GM18907 (cell line): ENCODE measurements around the gene TJP2.

Source experiments
- ATAC-seq: cut with Tn5 transposase; IDR thresholded peaks from one replicate; pipeline ENCODE4 v1.9.1; 2021; ENCODE audit warnings: mild to moderate bottlenecking, moderate library complexity; ENCODE audit not compliant: unreplicated experiment

TJP2 gene

DNA sequence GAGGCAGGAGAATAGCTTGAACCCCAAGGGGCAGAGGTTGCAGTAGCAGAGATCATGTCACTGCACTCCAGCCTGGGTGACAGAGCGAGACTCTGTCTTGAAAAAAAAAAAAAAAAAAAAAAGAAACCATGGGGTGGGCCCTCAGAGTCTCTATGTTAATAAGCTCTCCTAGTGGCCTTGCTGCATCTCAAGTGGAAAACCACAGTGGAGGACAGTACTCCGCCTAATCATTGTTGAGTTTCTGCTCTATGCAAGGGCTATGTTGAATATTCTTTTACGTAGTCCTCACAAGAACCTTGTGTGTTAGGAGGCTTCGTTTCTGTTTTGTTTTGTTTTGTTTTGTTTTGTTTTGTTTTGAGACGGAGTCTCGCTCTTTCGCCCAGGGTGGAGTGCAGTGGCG is 48.9 kb downstream of the TJP2 start:
- ATAC-seq, result no peak

GRCh38 chr9:69223605-69224004 is 49.5 kb downstream of the TJP2 start:
- peak; percentile 57 for ATAC-seq

DNA sequence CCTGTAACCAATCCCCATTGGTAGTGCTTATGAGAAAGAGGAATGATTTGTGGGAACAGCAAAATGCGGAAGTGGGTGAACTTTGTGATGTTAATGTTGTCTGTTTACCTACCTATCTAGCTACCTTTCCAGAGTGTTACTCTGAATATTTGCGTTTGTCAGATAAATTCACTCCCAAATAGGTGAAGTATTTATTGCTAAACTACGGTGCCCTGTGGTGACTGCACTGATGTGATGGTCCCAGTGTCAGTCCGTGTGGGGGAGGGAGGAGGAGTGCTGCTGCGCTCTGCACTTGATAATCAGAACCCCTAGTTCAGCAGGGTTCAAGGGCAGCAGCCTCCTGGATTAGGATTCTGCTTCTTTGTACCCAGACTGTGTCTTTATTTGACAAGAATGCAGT is 55.3 kb downstream of the TJP2 start:
- ATAC-seq, result no peak

DNA sequence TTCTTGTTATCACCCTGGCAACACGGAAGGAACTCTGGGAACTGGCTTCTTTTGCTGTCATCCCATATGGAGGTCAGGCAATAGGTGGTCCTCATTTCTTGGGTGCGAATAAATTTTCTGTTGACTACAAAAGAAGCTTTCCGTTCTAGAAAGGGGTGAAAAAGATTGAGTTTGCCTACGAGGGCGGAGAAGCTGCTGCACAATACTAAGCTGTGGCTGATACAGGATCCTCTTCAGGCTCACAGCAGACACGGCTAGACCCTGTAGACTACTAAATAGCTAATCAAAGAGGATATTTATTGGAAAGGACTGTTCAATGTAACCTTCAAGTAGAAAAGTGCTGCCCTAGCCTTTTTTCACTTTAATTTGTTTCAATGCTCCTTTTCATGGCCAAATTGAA is 58.1 kb downstream of the TJP2 start:
- ATAC-seq, result no peak

- ATAC-seq, result no peak
These were observed 60.6 kb downstream of the TJP2 start for GRCh38 chr9:69234683-69235082.

GRCh38 chr9:69236188-69236587 is 62.1 kb downstream of the TJP2 start:
- ATAC-seq, result no peak

- no peak for ATAC-seq
These were observed 63.7 kb downstream of the TJP2 start for GRCh38 chr9:69237702-69238295.

DNA sequence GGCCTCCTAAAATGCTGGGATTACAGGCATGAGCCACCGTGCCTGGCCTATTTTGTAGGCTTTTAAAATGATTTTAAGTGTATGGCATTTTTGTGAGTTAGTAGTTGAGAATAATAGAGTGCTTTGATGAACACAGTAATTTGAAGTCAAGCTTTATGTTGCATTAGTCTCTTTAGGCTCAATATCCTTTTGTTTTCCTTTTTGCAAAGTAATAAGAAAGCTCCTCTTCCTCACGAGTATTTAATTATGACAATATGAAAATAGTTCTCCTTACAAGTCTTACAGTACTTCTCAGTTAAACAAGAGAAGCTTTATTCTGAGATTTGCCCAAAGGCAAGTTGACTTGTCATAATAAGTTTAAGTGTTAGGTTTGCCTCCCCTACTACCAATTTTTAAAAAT is 69.0 kb downstream of the TJP2 start:
- ATAC-seq, result no peak

- no peak for ATAC-seq
These were observed 72.6 kb downstream of the TJP2 start for GRCh38 chr9:69246629-69247028.

DNA sequence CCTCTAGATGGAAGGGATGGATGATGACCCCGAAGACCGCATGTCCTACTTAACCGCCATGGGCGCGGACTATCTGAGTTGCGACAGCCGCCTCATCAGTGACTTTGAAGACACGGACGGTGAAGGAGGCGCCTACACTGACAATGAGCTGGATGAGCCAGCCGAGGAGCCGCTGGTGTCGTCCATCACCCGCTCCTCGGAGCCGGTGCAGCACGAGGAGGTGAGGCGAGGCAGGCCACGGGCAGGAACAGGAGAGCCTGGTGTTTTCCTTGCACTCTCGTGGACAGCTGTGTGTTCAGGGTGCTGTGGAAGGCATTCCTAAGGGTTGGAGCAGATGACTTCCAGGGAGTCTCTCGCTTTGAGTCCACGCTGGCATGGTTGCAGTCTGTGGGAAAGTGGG is 73.9 kb downstream of the TJP2 start:
- no peak for ATAC-seq

GRCh38 chr9:69249337-69249736 is 75.3 kb downstream of the TJP2 start:
- ATAC-seq, result no peak

- no peak for ATAC-seq
These were observed 76.6 kb downstream of the TJP2 start for GRCh38 chr9:69250681-69251080.

GRCh38 chr9:69252436-69252835 is 78.4 kb downstream of the TJP2 start:
- ATAC-seq, result no peak

DNA sequence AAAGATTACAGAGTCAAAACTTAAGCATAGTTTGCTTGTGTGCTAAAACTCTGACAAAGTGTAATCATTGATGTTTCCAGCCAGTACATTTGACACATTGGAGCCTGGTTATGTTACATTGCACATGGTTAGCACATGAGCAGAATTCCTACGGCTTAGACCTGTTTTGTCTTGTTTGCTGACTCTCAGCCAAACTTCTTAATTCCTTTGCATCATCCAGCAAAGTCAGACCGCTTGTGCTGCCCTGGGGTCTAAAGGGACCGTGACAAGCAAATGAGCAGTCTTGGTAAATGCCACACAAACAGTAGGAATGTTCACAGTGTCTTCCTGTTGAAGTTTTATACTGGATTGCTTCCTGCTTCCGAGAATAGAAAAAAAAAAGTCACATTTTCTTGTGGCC is 79.0 kb downstream of the TJP2 start:
- no peak for ATAC-seq

DNA sequence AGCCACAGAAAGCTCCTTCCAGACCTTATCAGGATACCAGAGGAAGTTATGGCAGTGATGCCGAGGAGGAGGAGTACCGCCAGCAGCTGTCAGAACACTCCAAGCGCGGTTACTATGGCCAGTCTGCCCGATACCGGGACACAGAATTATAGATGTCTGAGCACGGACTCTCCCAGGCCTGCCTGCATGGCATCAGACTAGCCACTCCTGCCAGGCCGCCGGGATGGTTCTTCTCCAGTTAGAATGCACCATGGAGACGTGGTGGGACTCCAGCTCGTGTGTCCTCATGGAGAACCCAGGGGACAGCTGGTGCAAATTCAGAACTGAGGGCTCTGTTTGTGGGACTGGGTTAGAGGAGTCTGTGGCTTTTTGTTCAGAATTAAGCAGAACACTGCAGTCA is 80.1 kb downstream of the TJP2 start:
- ATAC-seq, result no peak

DNA sequence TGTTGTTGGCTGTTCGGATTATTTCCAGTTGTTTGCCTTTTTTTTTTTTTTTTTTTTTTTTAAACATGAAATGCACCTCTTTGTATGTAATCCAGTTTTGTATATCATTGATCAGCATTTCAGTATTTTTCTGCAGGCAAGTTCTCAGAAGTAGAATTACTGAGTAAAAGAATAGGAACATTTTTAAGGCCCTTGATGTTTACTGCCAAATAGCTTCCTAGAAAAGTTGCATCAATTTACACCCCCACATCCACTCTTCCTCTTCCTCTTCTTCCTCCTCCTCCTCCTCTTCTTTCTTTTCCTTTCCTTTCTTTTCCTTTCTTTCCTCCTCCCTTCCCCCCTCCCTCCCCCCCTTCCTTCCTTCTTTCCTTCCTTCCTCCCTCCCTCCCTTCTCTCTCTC is 81.5 kb downstream of the TJP2 start:
- ATAC-seq, result no peak

GRCh38 chr9:69258551-69258950 is 84.5 kb downstream of the TJP2 start:
- no peak for ATAC-seq

- no peak for ATAC-seq
These were observed 86.1 kb downstream of the TJP2 start for GRCh38 chr9:69260161-69260560.

DNA sequence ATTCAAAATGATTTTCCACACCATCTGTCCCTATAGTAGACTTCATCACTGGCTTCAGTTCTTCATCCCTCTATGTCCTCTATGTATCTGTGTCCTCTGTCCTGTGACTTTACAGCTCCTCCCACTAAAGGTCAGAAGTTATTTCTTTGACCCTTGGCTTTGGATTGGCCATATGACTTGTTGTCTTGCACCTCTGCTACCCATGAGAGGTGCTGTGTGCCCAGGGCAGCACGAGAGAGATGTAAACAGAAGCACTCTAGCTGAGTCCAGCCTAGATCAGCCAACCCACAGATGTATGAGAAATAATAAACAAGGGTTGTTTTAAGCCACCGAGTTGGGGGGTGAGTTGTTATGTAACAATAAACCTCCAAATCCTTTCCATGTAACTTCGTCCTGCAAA is 87.6 kb downstream of the TJP2 start:
- ATAC-seq, result no peak

DNA sequence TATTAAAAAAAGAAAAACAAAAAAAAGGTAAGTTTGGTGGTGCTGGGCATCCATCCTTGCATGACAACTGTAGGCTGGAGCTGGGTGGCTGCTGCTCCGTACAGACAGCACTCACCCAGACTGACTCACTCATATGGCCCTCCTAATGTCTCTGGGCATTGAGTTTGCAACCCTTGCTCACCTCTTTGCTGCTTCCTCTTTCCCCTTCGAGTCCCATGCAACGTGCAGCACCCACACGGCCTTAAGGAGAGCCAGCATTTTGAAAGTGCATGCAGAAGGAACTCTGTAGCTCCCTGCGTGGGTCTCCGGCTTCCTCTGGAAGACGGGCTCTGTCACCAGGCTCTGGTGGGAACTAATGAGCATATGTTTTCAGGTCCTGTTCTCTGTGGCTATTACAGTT is 90.4 kb downstream of the TJP2 start:
- ATAC-seq, result no peak

DNA sequence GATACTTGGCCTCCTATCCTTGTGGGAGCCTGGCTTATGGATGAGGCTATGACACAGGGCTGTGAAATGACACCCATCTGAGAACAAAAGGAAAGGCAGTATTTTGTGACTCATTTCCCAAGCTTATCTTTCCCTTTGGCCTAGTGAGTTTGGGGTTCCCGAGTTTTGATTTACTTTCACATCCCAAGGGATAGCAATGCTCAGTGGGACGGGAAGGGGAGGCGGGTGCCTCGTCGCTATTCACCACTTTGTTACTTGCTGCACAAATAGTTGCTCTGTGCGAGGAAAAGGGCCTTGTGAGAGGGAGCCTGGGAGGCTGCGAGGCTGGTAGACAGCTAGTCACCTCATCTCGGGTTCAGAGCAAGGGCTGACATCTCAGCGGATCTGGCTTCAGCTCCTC is 91.8 kb downstream of the TJP2 start:
- ATAC-seq, result no peak

- no peak for ATAC-seq
These were observed 98.1 kb downstream of the TJP2 start for GRCh38 chr9:69272212-69272611.

DNA sequence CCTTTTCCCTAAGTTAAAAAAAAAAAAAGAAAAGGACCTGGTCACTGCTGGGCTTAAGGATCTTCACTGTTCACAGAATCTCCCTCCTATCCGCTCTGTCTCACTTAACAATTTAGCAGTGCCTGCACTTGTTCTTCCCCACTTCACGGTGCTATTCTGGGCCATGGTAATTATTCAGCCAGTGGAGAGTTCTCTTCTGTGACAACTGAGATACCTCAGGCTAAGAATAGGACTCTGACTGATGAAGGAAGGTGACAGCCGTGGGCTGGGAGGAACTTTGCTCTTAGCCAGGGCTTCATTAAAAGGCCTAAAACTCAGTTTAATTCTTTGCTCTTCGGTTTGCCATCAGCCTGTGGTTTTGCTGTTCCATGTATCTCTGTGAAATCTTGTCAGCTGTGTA is 99.1 kb downstream of the TJP2 start:
- ATAC-seq, result no peak

DNA sequence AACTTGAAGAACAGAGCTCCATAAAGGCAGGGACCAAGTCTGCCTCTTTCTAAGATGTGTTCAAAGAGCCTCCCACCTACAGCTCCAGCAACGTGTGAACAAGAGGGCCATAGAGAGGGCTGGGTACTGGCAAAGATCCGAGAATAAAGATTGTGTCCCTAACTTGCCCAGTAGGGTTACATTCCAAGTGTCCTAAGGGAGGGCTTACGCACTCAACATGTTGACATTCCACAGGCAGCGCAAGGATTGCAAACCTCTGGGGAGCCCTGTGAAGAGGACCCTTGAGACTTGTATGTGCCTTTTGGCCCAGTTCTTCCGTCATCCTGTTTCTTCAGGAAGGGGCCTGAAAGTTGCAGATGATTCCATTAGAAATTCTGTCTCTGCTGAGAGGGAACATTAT is 102.7 kb downstream of the TJP2 start:
- ATAC-seq, result no peak
